ENCODE data around the gene SHLD1.
"Not testable (repeated sequence)": the region's sequence is repeated elsewhere in the genome, so short reads cannot be mapped to it uniquely, and the experiment has no call there.

The SHLD1 gene

DNA sequence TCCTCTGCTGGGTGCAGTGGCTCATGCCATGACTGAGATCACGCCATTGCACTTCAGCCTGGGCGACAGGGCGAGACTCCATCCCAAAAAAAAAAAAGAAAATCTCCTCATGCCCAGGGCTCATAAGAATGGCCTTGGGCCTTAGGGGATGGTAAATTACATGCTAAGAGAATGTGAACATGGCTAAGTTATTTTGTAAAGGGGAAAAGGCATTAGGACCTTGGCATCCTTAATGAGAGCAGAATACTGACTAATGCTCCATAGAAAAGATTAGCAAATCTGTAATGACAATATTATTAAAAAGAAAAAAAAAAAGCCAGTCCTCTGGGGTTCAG is 12.6 kb upstream of the SHLD1 start:
- no peak overlapping the region for H3K4me3 ChIP-seq (ENCODE audit: insufficient read depth, low read length, poor library complexity, severe bottlenecking)
- H3K36me3 ChIP-seq (ENCODE audit: low read length), result no peaks in the 10 kb centered on the region
- no peaks in the 10 kb centered on the region for H3K27me3 ChIP-seq (ENCODE audit: low read length)
- H2AFZ ChIP-seq (ENCODE audit: low read depth, low read length, severe bottlenecking), result peak overlapping the region; percentile 72
- H3K9ac ChIP-seq (ENCODE audit: low read length), result peak overlapping the region; percentile 19
- TF ChIP-seq EZH2phosphoT487 (conservative IDR thresholded peaks at IDR 0.05; ENCODE audit: low read length), result no peak
- TF ChIP-seq CTCF (IDR thresholded peaks at IDR 0.05; ENCODE audit: insufficient read depth, low read length, poor library complexity, severe bottlenecking), result no peak
- peak overlapping the region; percentile 44 for H3K4me2 ChIP-seq (ENCODE audit: low read depth, low read length, poor library complexity, severe bottlenecking)
- no peaks in the 10 kb centered on the region for H3K79me2 ChIP-seq (ENCODE audit: insufficient read depth, low read length)
- no peaks in the 10 kb centered on the region for H3K9me2 ChIP-seq (replicated peaks; ENCODE audit: insufficient read depth, low read length)
- H4K20me1 ChIP-seq (ENCODE audit: low read depth, low read length), result no peaks in the 10 kb centered on the region
- H3K9me3 ChIP-seq (ENCODE audit: insufficient read depth, low read length), result no peaks in the 10 kb centered on the region
- 0 out of 2 replicates have a peak, but pooled peaks cover 4% of the 10 kb centered on the region for H3F3A ChIP-seq (ENCODE audit: insufficient read depth)
- H3K27ac ChIP-seq (ENCODE audit: low read depth, low read length), result peak overlapping the region; percentile 38

DNA sequence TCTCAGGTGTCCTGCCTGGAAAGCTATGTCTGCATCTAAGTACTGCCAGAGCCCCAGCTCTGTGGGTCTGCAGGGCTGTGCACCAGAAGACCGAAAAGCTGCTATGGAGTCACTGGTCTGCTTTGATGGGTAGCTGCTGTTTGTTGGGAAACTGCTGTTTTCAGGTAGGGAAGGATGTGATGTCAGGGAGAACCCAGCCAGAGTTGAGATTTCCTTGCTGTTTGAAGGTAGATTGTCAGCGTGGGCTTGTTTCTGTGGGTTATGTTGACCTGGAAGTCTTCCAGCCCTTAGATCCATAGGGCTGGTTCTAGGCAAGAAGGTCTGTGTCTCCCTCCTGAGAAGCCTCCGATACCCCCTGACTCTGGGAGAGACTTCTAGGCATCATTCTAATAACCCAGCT is 12.2 kb upstream of the SHLD1 start:
- TF ChIP-seq CTCF (IDR thresholded peaks at IDR 0.05; ENCODE audit: insufficient read depth, low read length, poor library complexity, severe bottlenecking) (no peak), EZH2phosphoT487 (conservative IDR thresholded peaks at IDR 0.05; ENCODE audit: low read length) (no peak)
- Histone ChIP-seq H2AFZ (ENCODE audit: low read depth, low read length, severe bottlenecking) (no peak overlapping the region), H3K27ac (ENCODE audit: low read depth, low read length) (peak overlapping the region; percentile 38)

GRCh38 chr20:5740643-5741042 is 9.6 kb upstream of the SHLD1 start:
- not testable (repeated sequence) for H3K9ac ChIP-seq (ENCODE audit: low read length); H3F3A ChIP-seq (ENCODE audit: insufficient read depth); H3K27ac ChIP-seq (ENCODE audit: low read depth, low read length); H3K36me3 ChIP-seq (ENCODE audit: low read length); H3K4me3 ChIP-seq (ENCODE audit: insufficient read depth, low read length, poor library complexity, severe bottlenecking); H3K4me2 ChIP-seq (ENCODE audit: low read depth, low read length, poor library complexity, severe bottlenecking); H3K9me2 ChIP-seq (replicated peaks; ENCODE audit: insufficient read depth, low read length); H2AFZ ChIP-seq (ENCODE audit: low read depth, low read length, severe bottlenecking); H4K20me1 ChIP-seq (ENCODE audit: low read depth, low read length); H3K27me3 ChIP-seq (ENCODE audit: low read length); H3K9me3 ChIP-seq (ENCODE audit: insufficient read depth, low read length); H3K79me2 ChIP-seq (ENCODE audit: insufficient read depth, low read length)

More for the DNA sequence above, 12.2 kb upstream of the SHLD1 start:
- Histone ChIP-seq H4K20me1 (ENCODE audit: low read depth, low read length) (no peaks in the 10 kb centered on the region), H3K27me3 (ENCODE audit: low read length) (no peaks in the 10 kb centered on the region), H3K9ac (ENCODE audit: low read length) (peak overlapping the region; percentile 19), H3F3A (ENCODE audit: insufficient read depth) (0 out of 2 replicates have a peak, but pooled peaks cover 4% of the 10 kb centered on the region), H3K4me2 (ENCODE audit: low read depth, low read length, poor library complexity, severe bottlenecking) (peak overlapping the region; percentile 44), H3K36me3 (ENCODE audit: low read length) (no peaks in the 10 kb centered on the region), H3K9me3 (ENCODE audit: insufficient read depth, low read length) (no peaks in the 10 kb centered on the region), H3K4me3 (ENCODE audit: insufficient read depth, low read length, poor library complexity, severe bottlenecking) (no peak overlapping the region), H3K9me2 (replicated peaks; ENCODE audit: insufficient read depth, low read length) (no peaks in the 10 kb centered on the region), H3K79me2 (ENCODE audit: insufficient read depth, low read length) (no peaks in the 10 kb centered on the region)

DNA sequence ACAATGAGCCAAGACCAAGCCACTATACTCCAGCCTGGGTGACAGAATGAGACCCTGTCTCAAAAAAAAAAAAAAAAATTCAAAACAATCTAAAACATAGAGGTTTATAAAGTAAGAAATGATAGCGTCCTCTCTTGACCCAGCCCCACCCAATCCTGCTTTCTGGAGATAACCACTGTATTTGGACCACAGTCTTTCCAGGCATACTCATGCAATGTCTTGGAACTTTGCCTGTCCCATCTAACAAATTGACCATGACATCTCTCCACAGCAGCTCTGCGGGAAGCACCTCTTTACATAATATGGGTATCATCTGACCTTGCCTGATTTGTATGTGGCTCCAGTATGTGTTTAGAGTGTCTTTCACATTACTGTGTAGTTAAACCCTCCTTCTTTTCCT is 9.1 kb upstream of the SHLD1 start:
- no peak overlapping the region for H3K27ac ChIP-seq (ENCODE audit: low read depth, low read length)
- H3K36me3 ChIP-seq (ENCODE audit: low read length), result no peaks in the 10 kb centered on the region
- no peaks in the 10 kb centered on the region for H3K79me2 ChIP-seq (ENCODE audit: insufficient read depth, low read length)
- no peaks in the 10 kb centered on the region for H3F3A ChIP-seq (ENCODE audit: insufficient read depth)
- H3K9me3 ChIP-seq (ENCODE audit: insufficient read depth, low read length), result no peaks in the 10 kb centered on the region
- TF ChIP-seq EZH2phosphoT487 (conservative IDR thresholded peaks at IDR 0.05; ENCODE audit: low read length) (no peak), CTCF (IDR thresholded peaks at IDR 0.05; ENCODE audit: insufficient read depth, low read length, poor library complexity, severe bottlenecking) (no peak)
- no peaks in the 10 kb centered on the region for H3K9me2 ChIP-seq (replicated peaks; ENCODE audit: insufficient read depth, low read length)
- H4K20me1 ChIP-seq (ENCODE audit: low read depth, low read length), result no peaks in the 10 kb centered on the region
- no peaks in the 10 kb centered on the region for H3K27me3 ChIP-seq (ENCODE audit: low read length)
- no peak overlapping the region for H3K9ac ChIP-seq (ENCODE audit: low read length)
- no peak overlapping the region for H2AFZ ChIP-seq (ENCODE audit: low read depth, low read length, severe bottlenecking)
- H3K4me3 ChIP-seq (ENCODE audit: insufficient read depth, low read length, poor library complexity, severe bottlenecking), result no peak overlapping the region
- H3K4me2 ChIP-seq (ENCODE audit: low read depth, low read length, poor library complexity, severe bottlenecking), result no peak overlapping the region
